ENCODE results near the gene USP6NL.

DNA sequence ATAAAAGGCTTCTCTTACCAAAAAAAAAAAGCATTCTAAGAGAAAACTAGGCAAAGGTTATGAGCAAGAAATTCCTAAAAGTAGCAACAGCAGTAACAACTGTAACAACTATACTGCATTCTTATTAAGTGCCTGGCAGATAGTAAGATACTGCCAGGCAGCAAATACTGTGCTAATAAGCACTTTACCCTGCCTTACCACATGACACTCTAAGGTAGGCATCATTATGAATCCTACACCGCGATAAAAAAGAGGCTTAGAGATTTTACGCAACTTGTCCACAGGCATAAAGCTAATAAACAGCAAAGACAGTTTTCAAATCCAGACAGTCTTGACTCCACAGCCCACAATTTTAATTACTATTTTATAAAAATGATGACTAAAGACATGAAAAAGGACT, 83.2 kb downstream of the USP6NL start:
- TF ChIP-seq, protein P1, sequence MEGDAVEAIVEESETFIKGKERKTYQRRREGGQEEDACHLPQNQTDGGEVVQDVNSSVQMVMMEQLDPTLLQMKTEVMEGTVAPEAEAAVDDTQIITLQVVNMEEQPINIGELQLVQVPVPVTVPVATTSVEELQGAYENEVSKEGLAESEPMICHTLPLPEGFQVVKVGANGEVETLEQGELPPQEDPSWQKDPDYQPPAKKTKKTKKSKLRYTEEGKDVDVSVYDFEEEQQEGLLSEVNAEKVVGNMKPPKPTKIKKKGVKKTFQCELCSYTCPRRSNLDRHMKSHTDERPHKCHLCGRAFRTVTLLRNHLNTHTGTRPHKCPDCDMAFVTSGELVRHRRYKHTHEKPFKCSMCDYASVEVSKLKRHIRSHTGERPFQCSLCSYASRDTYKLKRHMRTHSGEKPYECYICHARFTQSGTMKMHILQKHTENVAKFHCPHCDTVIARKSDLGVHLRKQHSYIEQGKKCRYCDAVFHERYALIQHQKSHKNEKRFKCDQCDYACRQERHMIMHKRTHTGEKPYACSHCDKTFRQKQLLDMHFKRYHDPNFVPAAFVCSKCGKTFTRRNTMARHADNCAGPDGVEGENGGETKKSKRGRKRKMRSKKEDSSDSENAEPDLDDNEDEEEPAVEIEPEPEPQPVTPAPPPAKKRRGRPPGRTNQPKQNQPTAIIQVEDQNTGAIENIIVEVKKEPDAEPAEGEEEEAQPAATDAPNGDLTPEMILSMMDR (optimal IDR thresholded peaks at IDR 0.05 in 1 of 3, IDR thresholded peaks at IDR 0.05 in 1 of 3, conservative IDR thresholded peaks at IDR 0.05 in 1 of 3; ENCODE audit: extremely low read depth in 1 of 3, insufficient read depth in 2 of 3, low read length in 3 of 3), result no peak
- TF ChIP-seq EZH2 (IDR thresholded peaks at IDR 0.05; ENCODE audit: low read length), result no peak
